GM18951 (cell line): ENCODE results near the gene NDRG4.
A peak's percentile ranks its signal among the peaks of the same experiment; 100 is the strongest.

Experiments
- POLR2A ChIP-seq: IDR thresholded peaks from 4 replicates; pipeline ENCODE4 v1.6.1; 2011; ENCODE audit warnings: mild to moderate bottlenecking; ENCODE audit not compliant: insufficient read length, insufficient read depth; ENCODE audit errors: extremely low read depth
- in situ Hi-C: fragments of 300-500 bp; cut with MboI; formaldehyde crosslinking; loops from one replicate; pipeline ENCODE4 v1.12.0; 2022; ENCODE audit warnings: low sequenced_read_pairs, mixed read lengths, inconsistent platforms; ENCODE audit not compliant: unreplicated experiment

Gene NDRG4

DNA sequence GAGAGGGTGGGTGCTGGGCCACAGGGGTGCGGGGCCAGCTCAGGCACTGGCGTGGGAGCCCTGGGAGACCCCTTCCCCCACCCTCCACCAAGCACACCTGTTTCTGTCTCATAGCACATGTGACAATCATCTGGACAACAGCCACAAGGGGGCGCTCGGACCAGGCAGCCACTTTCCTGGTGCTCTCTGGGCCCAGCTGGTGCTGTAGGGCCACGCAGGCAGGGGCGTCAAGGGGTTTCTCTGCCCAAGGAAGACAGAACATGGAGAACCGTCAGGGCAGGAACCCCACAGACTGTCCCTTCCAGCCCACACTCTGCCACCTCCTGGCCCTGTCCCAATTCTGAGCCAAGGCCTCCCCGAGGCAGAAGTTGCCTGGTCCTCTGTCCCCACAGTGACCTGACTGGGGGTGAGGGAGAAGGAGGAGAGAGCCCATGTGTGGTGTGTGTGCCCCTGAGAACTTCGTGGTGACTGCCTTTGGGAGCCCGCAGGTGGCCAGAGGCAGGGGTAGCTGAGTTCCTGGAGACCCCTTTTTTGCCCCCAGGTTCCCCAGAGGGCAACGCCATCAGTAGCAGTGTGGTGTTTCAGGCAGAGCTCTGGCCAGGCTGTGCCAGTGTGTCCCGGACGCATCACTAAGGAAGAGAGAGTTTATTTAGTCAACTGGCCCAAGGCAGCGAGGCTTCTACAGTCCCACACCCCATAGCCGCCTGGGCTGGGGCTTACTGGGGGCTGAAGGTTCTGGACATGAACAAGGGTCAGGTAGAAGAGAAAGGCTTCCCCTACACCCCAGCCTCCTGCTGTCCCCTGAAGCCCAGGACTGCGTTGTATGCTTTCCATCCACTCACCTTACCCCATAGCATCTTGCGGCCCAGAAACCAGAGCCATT is 12.2 kb downstream of the NDRG4 start:
- in situ Hi-C loops: no loop called here

GRCh38 chr16:58513874-58514273 is 13.9 kb downstream of the NDRG4 start:
- in situ Hi-C loops: no loop called here
- TF ChIP-seq POLR2A: no peak

More for the DNA sequence above, 12.2 kb downstream of the NDRG4 start:
- TF ChIP-seq POLR2A: no peak

GRCh38 chr16:58515125-58515870 is 15.4 kb downstream of the NDRG4 start, which contains the start of gene SETD6:
Gene SETD6 (plus strand): TSS chr16:58515517. CDS start chr16:58515538, 21 bp downstream.
- in situ Hi-C loops: no loop called here
- peak; percentile 53 for TF ChIP-seq POLR2A

DNA sequence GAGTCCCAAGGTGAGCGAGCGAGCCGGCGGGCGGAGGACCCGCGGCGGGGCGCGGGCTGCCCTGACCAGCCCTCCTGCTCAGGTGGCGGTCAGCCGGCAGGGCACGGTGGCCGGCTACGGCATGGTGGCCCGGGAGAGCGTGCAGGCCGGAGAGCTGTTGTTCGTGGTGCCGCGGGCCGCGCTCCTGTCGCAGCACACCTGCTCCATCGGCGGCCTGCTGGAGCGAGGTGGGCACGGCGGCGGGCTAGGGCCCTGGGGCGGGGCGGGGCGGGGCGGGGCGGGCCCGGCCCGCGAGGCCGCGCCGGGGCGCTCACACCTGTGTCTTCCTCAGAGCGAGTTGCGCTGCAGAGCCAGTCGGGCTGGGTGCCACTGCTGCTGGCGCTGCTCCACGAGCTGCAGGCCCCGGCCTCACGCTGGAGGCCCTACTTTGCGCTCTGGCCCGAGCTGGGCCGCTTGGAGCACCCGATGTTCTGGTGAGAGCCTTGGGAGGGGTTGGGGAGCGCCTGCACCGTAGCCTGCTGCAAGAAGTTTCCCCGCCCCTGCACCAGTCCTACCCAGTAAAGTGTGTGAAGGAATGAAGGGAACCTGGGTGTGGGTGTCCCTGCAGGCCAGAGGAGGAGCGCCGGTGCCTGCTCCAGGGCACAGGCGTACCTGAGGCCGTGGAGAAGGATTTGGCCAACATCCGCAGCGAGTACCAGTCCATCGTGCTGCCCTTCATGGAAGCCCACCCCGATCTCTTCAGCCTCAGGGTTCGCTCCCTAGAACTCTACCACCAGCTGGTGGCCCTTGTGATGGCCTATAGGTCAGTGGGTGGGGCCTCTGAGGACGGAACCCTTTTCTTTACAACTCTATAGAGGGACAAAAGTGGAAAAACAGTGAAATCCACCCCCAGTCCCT is 16.2 kb downstream of the NDRG4 start:
- peak; percentile 40 for TF ChIP-seq POLR2A
- in situ Hi-C loops: no loop called here

GRCh38 chr16:58516768-58517107 is 16.8 kb downstream of the NDRG4 start:
- no peak for TF ChIP-seq POLR2A
- in situ Hi-C loops: no loop called here

DNA sequence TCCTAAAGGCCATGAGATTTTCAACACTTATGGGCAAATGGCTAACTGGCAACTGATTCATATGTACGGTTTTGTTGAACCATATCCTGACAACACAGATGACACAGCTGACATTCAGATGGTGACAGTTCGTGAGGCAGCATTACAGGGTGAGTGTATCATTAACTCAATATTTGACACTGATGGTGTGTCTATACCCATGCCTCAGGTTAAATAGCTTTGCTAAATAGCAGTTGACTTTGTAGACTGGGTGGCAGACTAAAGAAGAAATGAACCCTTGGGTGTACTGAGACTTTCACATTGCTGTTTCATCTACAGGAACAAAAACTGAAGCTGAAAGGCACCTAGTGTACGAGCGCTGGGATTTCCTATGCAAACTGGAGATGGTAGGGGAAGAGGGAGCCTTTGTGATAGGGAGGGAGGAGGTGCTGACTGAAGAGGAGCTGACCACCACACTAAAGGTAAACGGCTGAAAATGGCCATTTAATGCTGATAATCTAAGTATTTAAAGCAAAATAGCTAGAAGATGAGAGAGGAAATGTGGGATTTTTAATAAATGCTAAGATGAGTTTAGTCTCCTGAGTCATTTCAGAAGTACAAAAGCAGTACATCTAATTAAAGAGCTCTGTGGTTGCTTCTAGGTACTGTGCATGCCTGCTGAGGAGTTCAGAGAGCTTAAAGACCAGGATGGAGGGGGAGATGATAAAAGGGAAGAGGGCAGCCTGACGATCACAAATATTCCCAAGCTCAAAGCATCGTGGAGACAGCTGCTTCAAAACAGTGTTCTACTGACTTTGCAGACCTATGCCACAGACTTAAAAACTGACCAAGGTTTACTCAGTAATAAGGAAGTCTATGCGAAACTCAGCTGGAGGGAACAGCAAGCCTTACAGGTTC is 18.4 kb downstream of the NDRG4 start:
- in situ Hi-C loops: no loop called here
- no peak for TF ChIP-seq POLR2A

DNA sequence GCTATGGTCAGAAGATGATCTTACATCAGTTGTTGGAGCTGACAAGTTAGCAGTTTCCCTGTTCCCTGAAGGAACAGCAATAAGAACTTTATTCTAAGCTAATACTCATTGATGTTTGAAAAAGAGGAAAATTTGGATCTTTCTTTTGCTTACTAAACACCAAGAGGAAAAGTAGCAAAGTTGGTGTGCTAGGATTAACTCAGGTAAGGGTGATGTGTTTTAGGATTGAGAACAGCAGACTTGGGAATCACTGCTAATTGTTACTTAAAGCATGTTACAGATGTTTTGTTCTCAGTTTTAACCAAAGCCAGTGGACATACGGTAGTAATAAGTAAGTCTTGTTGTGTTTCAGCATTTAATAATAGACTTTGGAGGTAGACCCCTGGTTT is 19.0 kb downstream of the NDRG4 start:
- no peak for TF ChIP-seq POLR2A
- in situ Hi-C loops: no loop called here

GRCh38 chr16:58519707-58520106 is 19.8 kb downstream of the NDRG4 start:
- in situ Hi-C loops: no loop called here
- no peak for TF ChIP-seq POLR2A

DNA sequence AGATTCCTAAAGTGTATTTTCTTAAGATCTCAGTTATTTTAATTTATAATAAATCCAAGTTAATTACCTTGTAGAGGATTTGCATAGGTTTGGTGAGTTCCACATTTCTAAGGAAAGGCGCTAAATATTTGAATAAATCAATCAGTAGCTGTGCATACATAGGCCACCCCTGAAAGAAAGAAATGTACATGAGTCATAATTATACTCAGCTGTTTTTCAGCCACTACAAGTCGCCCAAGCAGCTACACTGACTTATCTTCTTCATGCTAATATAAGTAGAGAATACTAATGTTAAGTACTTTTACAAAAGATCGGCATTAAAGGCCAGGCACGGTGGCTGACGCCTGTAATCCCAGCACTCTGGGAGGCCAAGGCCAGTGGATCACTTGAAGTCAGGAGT is 30.2 kb downstream of the NDRG4 start:
- TF ChIP-seq POLR2A: no peak
- in situ Hi-C loops: no loop called here

GRCh38 chr16:58532414-58532813 is 32.5 kb downstream of the NDRG4 start:
- in situ Hi-C loops: no loop called here
- no peak for TF ChIP-seq POLR2A

GRCh38 chr16:58533751-58534470 is 34.0 kb downstream of the NDRG4 start:
- TF ChIP-seq POLR2A: no peak
- in situ Hi-C loops: no loop called here

DNA sequence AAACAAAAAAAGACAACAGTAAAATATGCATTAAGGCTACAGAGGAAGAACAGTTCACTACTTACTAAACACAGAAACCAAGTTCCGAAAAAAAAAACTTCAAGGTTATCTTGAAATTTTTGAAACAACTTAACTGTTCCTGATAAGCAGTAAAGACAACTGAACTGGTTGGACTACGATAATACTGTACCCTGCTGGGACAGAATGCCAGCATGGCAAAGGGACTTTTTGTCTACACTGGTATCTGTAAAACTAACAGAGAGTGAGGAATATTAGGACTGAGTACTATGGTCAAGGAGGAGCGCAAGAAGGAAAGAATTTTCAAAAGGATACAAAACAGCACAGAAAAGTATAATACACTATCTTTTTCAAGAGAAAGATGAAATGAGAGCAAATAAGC is 35.2 kb downstream of the NDRG4 start:
- in situ Hi-C loops: no loop called here
- no peak for TF ChIP-seq POLR2A

GRCh38 chr16:58536278-58536677 is 36.3 kb downstream of the NDRG4 start:
- TF ChIP-seq POLR2A: no peak
- in situ Hi-C loops: no loop called here
